Lower leg skin (tissue), 3 donors: ENCODE results near the gene CYP4F12.

Experiments
- POLR2A ChIP-seq, 2 donors: fragments of 450-650 bp; IDR thresholded peaks; one replicate each; pipeline ENCODE4 v1.6.1; 2016 to 2017; ENCODE audit warnings: antibody characterized with exemption in 2 of 2, mild to moderate bottlenecking in 1 of 2, moderate library complexity in 1 of 2
- TF ChIP-seq, protein P1 (sequence below), 3 donors: fragments of 450-650 bp; IDR thresholded peaks; one replicate each; pipeline ENCODE4 v1.5.1; 2016; ENCODE audit warnings: antibody characterized with exemption in 3 of 3, mild to moderate bottlenecking in 3 of 3, moderate library complexity in 2 of 3

DNA sequence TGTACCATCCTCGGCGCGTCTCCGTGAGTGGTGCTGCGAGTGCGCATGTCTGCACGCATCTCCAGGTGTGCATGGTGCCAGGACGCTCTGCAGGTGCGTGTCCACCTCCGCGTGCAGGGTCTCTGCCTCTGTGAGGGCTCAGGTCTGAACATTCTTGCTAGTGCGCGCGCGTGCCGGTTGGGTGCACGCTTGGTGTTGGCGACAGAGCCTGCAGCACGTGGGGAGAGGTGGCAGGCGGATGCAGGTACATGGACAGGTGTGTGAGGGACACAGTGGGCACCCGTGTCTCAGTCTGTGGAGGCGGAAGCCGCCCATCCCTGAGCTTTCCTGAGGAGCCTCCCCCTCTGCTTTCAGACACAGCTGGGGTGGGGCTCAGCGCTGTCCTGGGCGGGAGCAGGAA, 50.1 kb downstream of the CYP4F12 start:
- TF ChIP-seq, protein P1, sequence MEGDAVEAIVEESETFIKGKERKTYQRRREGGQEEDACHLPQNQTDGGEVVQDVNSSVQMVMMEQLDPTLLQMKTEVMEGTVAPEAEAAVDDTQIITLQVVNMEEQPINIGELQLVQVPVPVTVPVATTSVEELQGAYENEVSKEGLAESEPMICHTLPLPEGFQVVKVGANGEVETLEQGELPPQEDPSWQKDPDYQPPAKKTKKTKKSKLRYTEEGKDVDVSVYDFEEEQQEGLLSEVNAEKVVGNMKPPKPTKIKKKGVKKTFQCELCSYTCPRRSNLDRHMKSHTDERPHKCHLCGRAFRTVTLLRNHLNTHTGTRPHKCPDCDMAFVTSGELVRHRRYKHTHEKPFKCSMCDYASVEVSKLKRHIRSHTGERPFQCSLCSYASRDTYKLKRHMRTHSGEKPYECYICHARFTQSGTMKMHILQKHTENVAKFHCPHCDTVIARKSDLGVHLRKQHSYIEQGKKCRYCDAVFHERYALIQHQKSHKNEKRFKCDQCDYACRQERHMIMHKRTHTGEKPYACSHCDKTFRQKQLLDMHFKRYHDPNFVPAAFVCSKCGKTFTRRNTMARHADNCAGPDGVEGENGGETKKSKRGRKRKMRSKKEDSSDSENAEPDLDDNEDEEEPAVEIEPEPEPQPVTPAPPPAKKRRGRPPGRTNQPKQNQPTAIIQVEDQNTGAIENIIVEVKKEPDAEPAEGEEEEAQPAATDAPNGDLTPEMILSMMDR (IDR thresholded peaks at IDR 0.05): no peak
- TF ChIP-seq POLR2A (IDR thresholded peaks at IDR 0.05): no peak
